Measurements from ENCODE around the gene LRRC7.

GRCh38 chr1:69728206-69728605 lies 160.5 kb downstream of the LRRC7 start:
- TF ChIP-seq, protein P1, sequence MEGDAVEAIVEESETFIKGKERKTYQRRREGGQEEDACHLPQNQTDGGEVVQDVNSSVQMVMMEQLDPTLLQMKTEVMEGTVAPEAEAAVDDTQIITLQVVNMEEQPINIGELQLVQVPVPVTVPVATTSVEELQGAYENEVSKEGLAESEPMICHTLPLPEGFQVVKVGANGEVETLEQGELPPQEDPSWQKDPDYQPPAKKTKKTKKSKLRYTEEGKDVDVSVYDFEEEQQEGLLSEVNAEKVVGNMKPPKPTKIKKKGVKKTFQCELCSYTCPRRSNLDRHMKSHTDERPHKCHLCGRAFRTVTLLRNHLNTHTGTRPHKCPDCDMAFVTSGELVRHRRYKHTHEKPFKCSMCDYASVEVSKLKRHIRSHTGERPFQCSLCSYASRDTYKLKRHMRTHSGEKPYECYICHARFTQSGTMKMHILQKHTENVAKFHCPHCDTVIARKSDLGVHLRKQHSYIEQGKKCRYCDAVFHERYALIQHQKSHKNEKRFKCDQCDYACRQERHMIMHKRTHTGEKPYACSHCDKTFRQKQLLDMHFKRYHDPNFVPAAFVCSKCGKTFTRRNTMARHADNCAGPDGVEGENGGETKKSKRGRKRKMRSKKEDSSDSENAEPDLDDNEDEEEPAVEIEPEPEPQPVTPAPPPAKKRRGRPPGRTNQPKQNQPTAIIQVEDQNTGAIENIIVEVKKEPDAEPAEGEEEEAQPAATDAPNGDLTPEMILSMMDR (IDR thresholded peaks at IDR 0.05; ENCODE audit: low read length) = no peak
- no peak for TF ChIP-seq EZH2 (IDR thresholded peaks at IDR 0.05; ENCODE audit: borderline replicate concordance, low read length)
